H1 (cell line): ENCODE measurements around the gene DKK1. TPM values are rescaled to one million over a fixed set of nuclear protein-coding genes. Genes with fewer than 3 reads are reported as not detected.

Experiments
- CTCF ChIA-PET: fragments of 300-600 bp; sonication (Branson Sonifier 250); formaldehyde crosslinking; loops from one replicate; lab custom pipeline; 2021; ENCODE audit not compliant: partially characterized antibody; lab: Charles Lee
- POLR2A ChIA-PET: fragments of 300-600 bp; sonication (Branson Sonifier 250); formaldehyde crosslinking; loops from one replicate; lab custom pipeline; 2021; ENCODE audit warnings: inconsistent platforms; ENCODE audit not compliant: partially characterized antibody; lab: Charles Lee
- DNase-seq, 2 experiments: peaks; one replicate each; pipeline versions ENCODE4 v3.0.0 to v3.0.0-alpha.2; 2010 to 2022; ENCODE audit warnings: low spot score in 2 of 2, low read depth in 1 of 2, mixed read lengths in 1 of 2
- FAIRE-seq: peaks from 2 replicates; lab custom pipeline; 2011; peaks lifted over from hg19 to GRCh38; lab: Jason Lieb, UNC
- H2AFZ ChIP-seq: 2 replicates; pipeline ENCODE4 v1.8.1; 2012; ENCODE audit warnings: low read length, inconsistent platforms
- H2AK5ac ChIP-seq: 2 replicates; pipeline ENCODE4 v1.6.1; 2013; ENCODE audit warnings: low read depth, low read length
- H2BK120ac ChIP-seq: replicated peaks from 2 replicates; pipeline ENCODE3; 2013; ENCODE audit warnings: low read depth, low read length, inconsistent platforms
- H2BK12ac ChIP-seq: 2 replicates; pipeline ENCODE4 v1.6.1; 2013; ENCODE audit warnings: low read depth, low read length
- H2BK15ac ChIP-seq: 2 replicates; pipeline ENCODE4 v1.6.1; 2013; ENCODE audit warnings: low read length
- H2BK20ac ChIP-seq: 2 replicates; pipeline ENCODE4 v1.6.1; 2013; ENCODE audit warnings: low read length
- H2BK5ac ChIP-seq: 2 replicates; pipeline ENCODE4 v1.6.1; 2013; ENCODE audit warnings: low read depth, low read length
- H3K14ac ChIP-seq: 2 replicates; pipeline ENCODE4 v1.6.1; 2013; ENCODE audit warnings: inconsistent platforms; ENCODE audit not compliant: insufficient read length
- H3K18ac ChIP-seq: 2 replicates; pipeline ENCODE4 v1.6.1; 2013; ENCODE audit warnings: low read length; ENCODE audit errors: extremely low read depth
- H3K23ac ChIP-seq: 2 replicates; pipeline ENCODE4 v1.6.1; 2013; ENCODE audit warnings: inconsistent platforms; ENCODE audit not compliant: insufficient read length
- H3K23me2 ChIP-seq: 2 replicates; pipeline ENCODE4 v1.6.1; 2013; ENCODE audit warnings: low read depth, low read length
- H3K27ac ChIP-seq: 2 replicates; pipeline ENCODE4 v1.6.1; 2011; ENCODE audit warnings: low read depth, low read length, inconsistent platforms
- H3K27me3 ChIP-seq, 4 experiments: replicated peaks in 1 of 4; 1 replicate in 1 of 4; 2 replicates in 3 of 4; pipeline versions ENCODE4 v1.6.1 to v1.8.1; 2011 to 2013; ENCODE audit warnings: low read length in 3 of 4, mild to moderate bottlenecking in 3 of 4, inconsistent platforms in 2 of 4, mixed read lengths in 2 of 4, moderate library complexity in 1 of 4; ENCODE audit not compliant: control insufficient read depth in 3 of 4, insufficient read depth in 3 of 4; ENCODE audit errors: extremely low read depth in 1 of 4
- H3K36me3 ChIP-seq, 4 experiments: 2 replicates each; pipeline versions ENCODE4 v1.6.1 to v1.8.1; 2011 to 2013; ENCODE audit warnings: mild to moderate bottlenecking in 4 of 4, low read length in 3 of 4, moderate library complexity in 2 of 4, control low read depth in 1 of 4, inconsistent platforms in 1 of 4; ENCODE audit not compliant: insufficient read depth in 4 of 4, control insufficient read depth in 2 of 4
- H3K4ac ChIP-seq: replicated peaks from 2 replicates; pipeline ENCODE3; 2013; ENCODE audit warnings: low read length, low read depth, mixed read lengths, inconsistent platforms; ENCODE audit not compliant: insufficient read length
- H3K4me1 ChIP-seq, 4 experiments: replicated peaks in 1 of 4; 1 replicate in 1 of 4; 2 replicates in 3 of 4; pipeline versions ENCODE4 v1.6.1 to v1.8.1; 2011 to 2013; ENCODE audit warnings: low read length in 3 of 4, inconsistent platforms in 2 of 4, mixed read lengths in 1 of 4; ENCODE audit not compliant: insufficient read depth in 4 of 4, control insufficient read depth in 3 of 4
- H3K4me2 ChIP-seq, 2 experiments: 2 replicates each; pipeline versions ENCODE4 v1.6.1 to v1.8.1; 2011 to 2013; ENCODE audit warnings: low read depth in 2 of 2, low read length in 2 of 2, control low read depth in 1 of 2, inconsistent platforms in 1 of 2, mild to moderate bottlenecking in 1 of 2; ENCODE audit not compliant: insufficient read depth in 1 of 2
- H3K4me3 ChIP-seq, 4 experiments: fragments of 200-600, 300-600 bp in 1 of 4; sonication (generic), shearing (Covaris generic), sonication (Bioruptor Twin) in 1 of 4; 2 replicates each; pipeline versions ENCODE4 v1.5.1 to v1.8.1; 2011 to 2016; ENCODE audit warnings: low read length in 4 of 4, low read depth in 3 of 4, control low read depth in 2 of 4, inconsistent platforms in 2 of 4, mild to moderate bottlenecking in 2 of 4, mixed read lengths in 1 of 4, moderate library complexity in 1 of 4; ENCODE audit not compliant: insufficient read depth in 2 of 4; ENCODE audit errors: extremely low read depth in 1 of 4
- H3K56ac ChIP-seq: replicated peaks from 2 replicates; pipeline ENCODE3; 2013; ENCODE audit warnings: low read depth, mild to moderate bottlenecking, mixed read lengths, low read length, inconsistent platforms; ENCODE audit not compliant: insufficient read length
- H3K79me1 ChIP-seq: 2 replicates; pipeline ENCODE4 v1.6.1; 2013; ENCODE audit warnings: low read depth, low read length, control low read depth
- H3K79me2 ChIP-seq, 2 experiments: 2 replicates each; pipeline versions ENCODE4 v1.6.1 to v1.8.1; 2012 to 2013; ENCODE audit warnings: low read length in 2 of 2, mild to moderate bottlenecking in 2 of 2, inconsistent platforms in 1 of 2; ENCODE audit not compliant: insufficient read depth in 2 of 2, control insufficient read depth in 1 of 2
- H3K9ac ChIP-seq, 4 experiments: replicated peaks in 1 of 4; 1 replicate in 1 of 4; 2 replicates in 3 of 4; pipeline versions ENCODE4 v1.6.1 to v1.8.1; 2011 to 2013; ENCODE audit warnings: low read depth in 3 of 4, low read length in 3 of 4, control low read depth in 2 of 4, mild to moderate bottlenecking in 2 of 4, moderate library complexity in 2 of 4, inconsistent platforms in 1 of 4; ENCODE audit errors: extremely low read depth in 1 of 4
- H3K9me3 ChIP-seq, 2 experiments: 2 replicates each; pipeline versions ENCODE4 v1.6.1 to v1.8.1; 2012 to 2013; ENCODE audit warnings: mild to moderate bottlenecking in 2 of 2, moderate library complexity in 2 of 2, control low read depth in 1 of 2, inconsistent platforms in 1 of 2, low read depth in 1 of 2, low read length in 1 of 2, mixed read lengths in 1 of 2; ENCODE audit not compliant: insufficient read depth in 2 of 2
- H4K20me1 ChIP-seq, 2 experiments: replicated peaks in 1 of 2; 2 replicates each; pipeline versions ENCODE3 to v1.8.1; 2011 to 2013; ENCODE audit warnings: inconsistent platforms in 2 of 2, low read length in 2 of 2, mild to moderate bottlenecking in 1 of 2; ENCODE audit not compliant: insufficient read depth in 2 of 2, control insufficient read depth in 1 of 2
- H4K5ac ChIP-seq: 2 replicates; pipeline ENCODE4 v1.6.1; 2013; ENCODE audit warnings: low read length, low read depth, mixed read lengths, inconsistent platforms; ENCODE audit not compliant: insufficient read length
- H4K8ac ChIP-seq: 2 replicates; pipeline ENCODE4 v1.8.0; 2013; ENCODE audit warnings: mild to moderate bottlenecking, moderate library complexity, low read length, inconsistent platforms; ENCODE audit not compliant: insufficient read depth; ENCODE audit errors: extremely low read depth
- H4K91ac ChIP-seq: replicated peaks from 2 replicates; pipeline ENCODE3; 2013; ENCODE audit warnings: low read length, mixed read lengths, inconsistent platforms; ENCODE audit not compliant: insufficient read length
- BACH1 ChIP-seq: IDR thresholded peaks from 2 replicates; pipeline ENCODE4 v1.6.1; 2012; ENCODE audit warnings: low read length, improper control_type of control experiment
- CHD1 ChIP-seq: IDR thresholded peaks from 2 replicates; pipeline ENCODE4 v1.6.1; 2012; ENCODE audit warnings: low read depth, low read length, improper control_type of control experiment
- CTBP2 ChIP-seq: IDR thresholded peaks from 2 replicates; pipeline ENCODE4 v1.7.0; 2011; ENCODE audit warnings: borderline replicate concordance, mild to moderate bottlenecking, moderate library complexity, mixed read lengths, low read length; ENCODE audit not compliant: insufficient read depth, insufficient read length
- GABPA ChIP-seq: IDR thresholded peaks from 2 replicates; pipeline ENCODE4 v1.6.1; 2011; ENCODE audit warnings: mild to moderate bottlenecking, low read length, moderate library complexity, borderline replicate concordance; ENCODE audit not compliant: insufficient read depth
- JUND ChIP-seq: IDR thresholded peaks from 2 replicates; pipeline ENCODE4 v1.6.1; 2011; ENCODE audit warnings: mild to moderate bottlenecking, improper control_type of control experiment, low read length
- NANOG ChIP-seq: IDR thresholded peaks from 2 replicates; pipeline ENCODE4 v1.6.1; 2011; ENCODE audit warnings: low read length, low read depth, mild to moderate bottlenecking, inconsistent platforms; ENCODE audit not compliant: insufficient read depth, poor library complexity, severe bottlenecking
- SAP30 ChIP-seq: fragments of 300-600 bp; sonication (generic); IDR thresholded peaks from 2 replicates; pipeline ENCODE4 v1.7.1; 2012; ENCODE audit warnings: low read length, moderate library complexity, mild to moderate bottlenecking, inconsistent platforms; ENCODE audit not compliant: insufficient read depth, insufficient replicate concordance
- SIRT6 ChIP-seq: IDR thresholded peaks from one replicate; pipeline ENCODE4 v1.7.1; 2012; ENCODE audit warnings: low read length, inconsistent platforms
- SIX5 ChIP-seq: IDR thresholded peaks from 2 replicates; pipeline ENCODE4 v1.6.1; 2011; ENCODE audit warnings: mild to moderate bottlenecking, low read depth, low read length
- TBP ChIP-seq: IDR thresholded peaks from 2 replicates; pipeline ENCODE4 v1.6.1; 2011; ENCODE audit warnings: low read depth, low read length, improper control_type of control experiment
- TCF12 ChIP-seq: IDR thresholded peaks from 2 replicates; pipeline ENCODE4 v1.6.1; 2011; ENCODE audit warnings: low read depth, mild to moderate bottlenecking, low read length
- TEAD4 ChIP-seq: IDR thresholded peaks from 2 replicates; pipeline ENCODE4 v1.6.1; 2012; ENCODE audit warnings: low read depth, low read length, inconsistent platforms, mixed read lengths
- ZNF274 ChIP-seq: IDR thresholded peaks from 2 replicates; pipeline ENCODE4 v1.7.0; 2012; ENCODE audit warnings: low read length, borderline replicate concordance; ENCODE audit errors: extremely low read depth
- WGBS, 2 experiments: shearing (Covaris generic) in 1 of 2; methylation state at CpG; one replicate each; pipeline versions ENCODE4 v1.1.6 to v1.1.7; 2013 to 2015; ENCODE audit warnings: low lambda C conversion rate in 2 of 2, mixed read lengths in 2 of 2, inconsistent platforms in 1 of 2, low coverage in 1 of 2, missing lambda C conversion rate in 1 of 2; ENCODE audit not compliant: insufficient replicate concordance in 2 of 2, insufficient coverage in 1 of 2, insufficient read length in 1 of 2; ENCODE audit errors: extremely low coverage in 1 of 2, missing lambda C conversion rate in 1 of 2; 5-methylcytosine and 5-hydroxymethylcytosine counted together
- polyA plus RNA-seq, 7 experiments: library from polyadenylated mRNA; depleted of rRNA in 3 of 7; stranded (reverse) in 5 of 7; unstranded in 2 of 7; fragments of >200 nt in 5 of 7; fragments of 200-250 nt in 2 of 7; gene quantifications; 1 replicate in 5 of 7; 2 replicates in 1 of 7; 4 replicates in 1 of 7; pipeline versions ENCODE4 v1.2.1 to v1.2.3, GENCODE V29; 2011 to 2013; ENCODE audit warnings: missing spikeins in 2 of 7, mixed read lengths in 2 of 7
- total RNA-seq: library from RNA; stranded (reverse); fragmentation: NEBNext Ultra II Directional; extraction: Animal tissue kit (Norgen Biotek cat#: 25700); gene quantifications from 2 replicates; pipeline ENCODE4 v1.2.1, GENCODE V29; 2021
- TF ChIP-seq, protein P1 (sequence below): IDR thresholded peaks from 2 replicates; pipeline ENCODE4 v1.6.1; 2012; ENCODE audit warnings: inconsistent platforms

The DKK1 gene
- total and polyA plus RNA-seq, 2 of the 8 experiments (the other 6 are each of a cell fraction or from before 2014, with no cell fraction given), result 0.36 to 0.61 TPM

DNA sequence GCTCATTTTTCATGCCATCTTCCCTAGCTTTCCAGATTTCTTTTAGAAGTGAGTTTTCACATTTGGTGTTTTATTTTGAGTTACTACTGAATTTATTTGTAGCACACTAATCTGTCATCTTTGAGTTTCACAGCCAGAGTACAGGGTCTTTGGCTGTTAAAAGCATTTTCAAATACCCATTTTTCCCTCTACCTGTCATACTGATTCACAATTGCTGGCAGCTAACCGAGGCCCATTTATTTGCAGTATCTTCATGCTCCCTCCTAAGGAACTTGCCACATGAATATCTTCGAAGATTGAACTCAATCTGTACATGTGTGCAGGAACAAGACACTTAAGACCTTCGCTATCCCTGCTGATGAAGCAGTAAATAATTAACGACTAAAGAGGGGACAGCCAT, 44.8 kb upstream of the DKK1 start:
- no peak overlapping the region for H4K8ac ChIP-seq
- TF ChIP-seq GABPA (no peak), TCF12 (no peak), TBP (no peak), CHD1 (no peak), CTBP2 (no peak), SIRT6 (no peak), BACH1 (no peak), NANOG (no peak), SAP30 (no peak), JUND (no peak), SIX5 (no peak), TEAD4 (no peak), ZNF274 (no peak)
- TF ChIP-seq, protein P1, sequence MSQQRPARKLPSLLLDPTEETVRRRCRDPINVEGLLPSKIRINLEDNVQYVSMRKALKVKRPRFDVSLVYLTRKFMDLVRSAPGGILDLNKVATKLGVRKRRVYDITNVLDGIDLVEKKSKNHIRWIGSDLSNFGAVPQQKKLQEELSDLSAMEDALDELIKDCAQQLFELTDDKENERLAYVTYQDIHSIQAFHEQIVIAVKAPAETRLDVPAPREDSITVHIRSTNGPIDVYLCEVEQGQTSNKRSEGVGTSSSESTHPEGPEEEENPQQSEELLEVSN, result no peak
- H3K9ac ChIP-seq, result no peak overlapping the region
- no peak overlapping the region for H2AFZ ChIP-seq
- CTCF ChIA-PET, result interaction anchor here (1.0 kb wide), 1 partner anchor 11 kb away, joined by 3 read pairs; no protein-coding TSS in a partner anchor
- DNase-seq (no peak), FAIRE-seq (no peak)
- H4K20me1 ChIP-seq, result no peaks in the 10 kb centered on the region
- H3K27me3 ChIP-seq, result no peaks in the 10 kb centered on the region
- H2BK15ac ChIP-seq, result no peak overlapping the region
- H2BK120ac ChIP-seq, result no peak overlapping the region
- H3K9me3 ChIP-seq, result no peaks in the 10 kb centered on the region
- H3K79me1 ChIP-seq, result no peaks in the 10 kb centered on the region
- no peaks in the 10 kb centered on the region for H3K79me2 ChIP-seq
- 87% methylated on average over 4 of the region's 4 CpGs; no CpG with 5 or more reads in 1 of the 2 experiments for WGBS, 2 experiments
- no peaks in the 10 kb centered on the region for H3K23me2 ChIP-seq
- no peak overlapping the region for H3K27ac ChIP-seq
- H2BK20ac ChIP-seq, result no peak overlapping the region
- POLR2A ChIA-PET, result interaction anchor here (0.6 to 1.2 kb wide), 2 partner anchors 208 to 812 kb away, joined by 3 read pairs; no protein-coding TSS in a partner anchor
- no peak overlapping the region for H3K4ac ChIP-seq
- peaks cover 0 to 5% (median 2%) of the 10 kb centered on the region in 4 experiments; a peak in 2 of 7 replicates for H3K4me1 ChIP-seq
- H3K18ac ChIP-seq, result no peak overlapping the region
- H2BK5ac ChIP-seq, result no peak overlapping the region
- no peak overlapping the region for H2BK12ac ChIP-seq
- no peak overlapping the region for H3K4me2 ChIP-seq
- H3K14ac ChIP-seq, result no peak overlapping the region
- H3K4me3 ChIP-seq, result no peak overlapping the region
- H3K56ac ChIP-seq, result no peak overlapping the region
- H2AK5ac ChIP-seq, result no peak overlapping the region
- no peak overlapping the region for H3K23ac ChIP-seq
- H4K91ac ChIP-seq, result no peak overlapping the region
- no peaks in the 10 kb centered on the region for H3K36me3 ChIP-seq
- H4K5ac ChIP-seq, result no peak overlapping the region
